ENCODE data around the gene BAAT.

DNA sequence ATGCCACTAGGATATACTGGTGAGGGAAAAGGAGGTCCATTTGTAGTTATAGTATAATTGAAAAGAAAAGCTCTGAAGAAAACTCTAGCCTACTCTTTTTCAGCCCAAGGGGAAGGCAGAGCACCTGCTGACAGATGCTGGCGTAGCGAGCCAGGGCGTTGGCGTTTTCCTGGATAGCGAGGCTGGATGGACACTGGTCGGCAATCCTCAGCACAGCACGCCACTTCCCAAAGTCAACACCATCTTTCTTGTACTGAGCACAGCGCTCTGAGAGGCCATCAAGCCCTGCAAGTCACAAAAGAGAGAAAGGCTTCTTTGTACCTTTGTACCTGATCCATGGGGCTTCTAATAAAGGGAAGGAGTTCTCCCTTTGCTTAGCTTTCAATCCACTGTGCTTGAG is 42.6 kb upstream of the BAAT start:
- TF ChIP-seq, protein P1, sequence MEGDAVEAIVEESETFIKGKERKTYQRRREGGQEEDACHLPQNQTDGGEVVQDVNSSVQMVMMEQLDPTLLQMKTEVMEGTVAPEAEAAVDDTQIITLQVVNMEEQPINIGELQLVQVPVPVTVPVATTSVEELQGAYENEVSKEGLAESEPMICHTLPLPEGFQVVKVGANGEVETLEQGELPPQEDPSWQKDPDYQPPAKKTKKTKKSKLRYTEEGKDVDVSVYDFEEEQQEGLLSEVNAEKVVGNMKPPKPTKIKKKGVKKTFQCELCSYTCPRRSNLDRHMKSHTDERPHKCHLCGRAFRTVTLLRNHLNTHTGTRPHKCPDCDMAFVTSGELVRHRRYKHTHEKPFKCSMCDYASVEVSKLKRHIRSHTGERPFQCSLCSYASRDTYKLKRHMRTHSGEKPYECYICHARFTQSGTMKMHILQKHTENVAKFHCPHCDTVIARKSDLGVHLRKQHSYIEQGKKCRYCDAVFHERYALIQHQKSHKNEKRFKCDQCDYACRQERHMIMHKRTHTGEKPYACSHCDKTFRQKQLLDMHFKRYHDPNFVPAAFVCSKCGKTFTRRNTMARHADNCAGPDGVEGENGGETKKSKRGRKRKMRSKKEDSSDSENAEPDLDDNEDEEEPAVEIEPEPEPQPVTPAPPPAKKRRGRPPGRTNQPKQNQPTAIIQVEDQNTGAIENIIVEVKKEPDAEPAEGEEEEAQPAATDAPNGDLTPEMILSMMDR (IDR thresholded peaks at IDR 0.05; ENCODE audit: low read depth, low read length, poor library complexity, severe bottlenecking) = no peak
- no peak for TF ChIP-seq EZH2phosphoT487 (IDR thresholded peaks at IDR 0.05; ENCODE audit: borderline replicate concordance, low read length)

Data from DOHH2 (cell line).